CD14-positive monocyte (primary cell): Measurements from ENCODE around the gene PAX8. TPM values are rescaled to one million over a fixed set of nuclear protein-coding genes. Genes with fewer than 3 reads are reported as not detected.

Experiments used
- DNase-seq, 3 donors: peaks; one replicate each; pipeline ENCODE4 v3.0.0-alpha.2; 2011 to 2022
- H2AFZ ChIP-seq: 2 replicates; pipeline ENCODE4 v1.6.0; 2012; ENCODE audit warnings: mild to moderate bottlenecking, low read depth, low read length, inconsistent platforms; ENCODE audit not compliant: insufficient read depth, poor library complexity, severe bottlenecking
- H3K27ac ChIP-seq, 2 donors: 1 replicate in 1 of 2; 2 replicates in 1 of 2; pipeline ENCODE4 v1.5.1; 2012 to 2013; ENCODE audit warnings: low read length in 2 of 2, control low read depth in 1 of 2, inconsistent platforms in 1 of 2, low read depth in 1 of 2, mild to moderate bottlenecking in 1 of 2
- H3K27me3 ChIP-seq, 2 donors: one replicate each; pipeline versions ENCODE4 v1.6.0 to v1.6.1; 2011 to 2013; ENCODE audit warnings: low read length in 2 of 2; ENCODE audit not compliant: control insufficient read depth in 2 of 2, insufficient read depth in 2 of 2
- H3K36me3 ChIP-seq, 2 donors: replicated peaks in 1 of 2; 1 replicate in 1 of 2; 2 replicates in 1 of 2; pipeline versions ENCODE4 v1.5.1 to v1.6.1; 2012 to 2013; ENCODE audit warnings: low read length in 2 of 2, control low read depth in 1 of 2, inconsistent platforms in 1 of 2, mild to moderate bottlenecking in 1 of 2; ENCODE audit not compliant: insufficient read depth in 2 of 2, control insufficient read depth in 1 of 2
- H3K4me1 ChIP-seq, 2 donors: 1 replicate in 1 of 2; 2 replicates in 1 of 2; pipeline versions ENCODE4 v1.5.1 to v1.6.1; 2012 to 2013; ENCODE audit warnings: low read length in 2 of 2, control low read depth in 1 of 2, inconsistent platforms in 1 of 2, mild to moderate bottlenecking in 1 of 2, moderate library complexity in 1 of 2; ENCODE audit not compliant: insufficient read depth in 2 of 2, control insufficient read depth in 1 of 2
- H3K4me2 ChIP-seq: replicated peaks from 2 replicates; pipeline ENCODE3; 2012; ENCODE audit warnings: low read length, moderate library complexity, mild to moderate bottlenecking; ENCODE audit not compliant: poor library complexity, severe bottlenecking; ENCODE audit errors: extremely low read depth
- H3K4me3 ChIP-seq, 3 experiments: fragments of 200-600 bp in 1 of 3; sonication (generic) in 1 of 3; replicated peaks in 1 of 3; 1 replicate in 2 of 3; 2 replicates in 1 of 3; pipeline ENCODE4 v1.5.1; 2011 to 2013; ENCODE audit warnings: low read length in 3 of 3, mild to moderate bottlenecking in 3 of 3, control low read depth in 2 of 3, low read depth in 2 of 3, inconsistent platforms in 1 of 3, moderate library complexity in 1 of 3
- H3K79me2 ChIP-seq: 2 replicates; pipeline ENCODE4 v1.6.0; 2012; ENCODE audit warnings: mild to moderate bottlenecking, control low read depth, inconsistent platforms, low read length, moderate library complexity; ENCODE audit not compliant: insufficient read depth
- H3K9ac ChIP-seq: 2 replicates; pipeline ENCODE4 v1.6.0; 2017; ENCODE audit warnings: low read length, mild to moderate bottlenecking; ENCODE audit not compliant: insufficient read depth, poor library complexity, severe bottlenecking
- H3K9me3 ChIP-seq, 2 donors: replicated peaks in 1 of 2; 1 replicate in 1 of 2; 2 replicates in 1 of 2; pipeline versions ENCODE4 v1.5.1 to v1.6.1; 2012 to 2013; ENCODE audit warnings: low read length in 2 of 2, control low read depth in 1 of 2; ENCODE audit not compliant: control insufficient read depth in 1 of 2, insufficient read depth in 1 of 2
- H4K20me1 ChIP-seq: 2 replicates; pipeline ENCODE4 v1.6.0; 2012; ENCODE audit warnings: mild to moderate bottlenecking, low read length, control low read depth, moderate library complexity; ENCODE audit not compliant: insufficient read depth
- H3K27ac Mint-ChIP-seq, 7 donors: one replicate each; pipeline ENCODE4 v1.8.0; 2020; ENCODE audit warnings: mild to moderate bottlenecking in 7 of 7, mixed read lengths in 7 of 7, moderate library complexity in 6 of 7, inconsistent platforms in 2 of 7
- H3K27me3 Mint-ChIP-seq, 3 donors: one replicate each; pipeline ENCODE4 v1.8.0; 2021 to 2022; ENCODE audit warnings: low read depth in 3 of 3, mild to moderate bottlenecking in 3 of 3, mixed read lengths in 3 of 3, moderate library complexity in 3 of 3, inconsistent platforms in 1 of 3
- H3K36me3 Mint-ChIP-seq, 2 donors: one replicate each; pipeline ENCODE4 v1.8.0; 2020; ENCODE audit warnings: mixed read lengths in 2 of 2, inconsistent platforms in 1 of 2, mild to moderate bottlenecking in 1 of 2
- H3K4me1 Mint-ChIP-seq: one replicate; pipeline ENCODE4 v1.8.0; 2020; ENCODE audit warnings: mild to moderate bottlenecking, mixed read lengths
- H3K4me3 Mint-ChIP-seq, 2 donors: one replicate each; pipeline ENCODE4 v1.8.0; 2020; ENCODE audit warnings: mild to moderate bottlenecking in 2 of 2, mixed read lengths in 2 of 2, moderate library complexity in 1 of 2
- H3K9me3 Mint-ChIP-seq, 7 donors: one replicate each; pipeline ENCODE4 v1.8.0; 2020 to 2022; ENCODE audit warnings: mixed read lengths in 7 of 7, mild to moderate bottlenecking in 6 of 7, moderate library complexity in 6 of 7, inconsistent platforms in 2 of 7
- CTCF ChIP-seq: fragments of 200-600 bp; IDR thresholded peaks from one replicate; pipeline ENCODE4 v1.8.0; 2022; ENCODE audit warnings: antibody characterized with exemption, mild to moderate bottlenecking
- WGBS: methylation state at CpG from one replicate; pipeline ENCODE4 v1.1.5; 2013; ENCODE audit warnings: missing lambda C conversion rate; ENCODE audit not compliant: insufficient coverage; 5-methylcytosine and 5-hydroxymethylcytosine counted together
- intact Hi-C, 2 donors: fragments of 100-400 bp; cut with micrococcal nuclease; formaldehyde crosslinking; loops; one replicate each; pipeline versions ENCODE4 v1.15.0 to v1.15.1; 2023
- polyA plus RNA-seq, 3 donors: library from polyadenylated mRNA; depleted of rRNA in 1 of 3; unstranded in 2 of 3; stranded (reverse) in 1 of 3; fragments of 300-500 nt in 2 of 3; fragments of >200 nt in 1 of 3; fragmentation: Illumina TruSeq in 2 of 3; gene quantifications; 1 replicate in 2 of 3; 2 replicates in 1 of 3; pipeline ENCODE4 v1.2.3, GENCODE V29; 2012 to 2021

PAX8 gene
- polyA plus RNA-seq, 3 donors, result 0.26 to 0.47 (median 0.36) TPM

- WGBS, result 20% methylated on average over 1 of the region's 5 CpGs
- Histone ChIP-seq H3K9ac (no peak overlapping the region), H3K36me3 (peaks cover 35 to 40% of the 10 kb centered on the region in 2 donors), H3K27ac (no peak overlapping the region), H3K4me1 (peaks cover 4 to 5% of the 10 kb centered on the region in 2 donors), H3K4me3 (no peak overlapping the region), H4K20me1 (peaks cover 53% of the 10 kb centered on the region), H3K27me3 (no peaks in the 10 kb centered on the region), H2AFZ (no peak overlapping the region), H3K79me2 (no peaks in the 10 kb centered on the region), H3K4me2 (no peak overlapping the region), H3K9me3 (no peaks in the 10 kb centered on the region)
- DNase-seq, result peak; percentile 41 to 72 (median 72)
- no peak overlapping the region for H3K4me3 Mint-ChIP-seq
- intact Hi-C loops, result loop anchor here in 1 of 2 donors (2.0 to 5.0 kb wide), 2 partner anchors 45 to 168 kb away; no protein-coding TSS in a partner anchor
- no peaks in the 10 kb centered on the region for H3K9me3 Mint-ChIP-seq
- peaks cover 2 to 4% (median 2%) of the 10 kb centered on the region in 3 donors for H3K27me3 Mint-ChIP-seq
- H3K36me3 Mint-ChIP-seq, result peaks cover 34 to 40% of the 10 kb centered on the region in 2 donors
- H3K27ac Mint-ChIP-seq, result peak overlapping the region in 2 of 7 donors; percentile 26 to 53
- peaks cover 7% of the 10 kb centered on the region for H3K4me1 Mint-ChIP-seq
- TF ChIP-seq CTCF, result peak; percentile 88
These were observed 74.7 kb downstream of the PAX8 start for GRCh38 chr2:113203901-113204519.

- Histone ChIP-seq H3K27ac (no peak overlapping the region), H2AFZ (no peak overlapping the region), H3K27me3 (no peaks in the 10 kb centered on the region), H4K20me1 (peaks cover 59% of the 10 kb centered on the region), H3K4me3 (no peak overlapping the region), H3K4me1 (peaks cover 8 to 12% of the 10 kb centered on the region in 2 donors), H3K36me3 (peaks cover 36 to 44% of the 10 kb centered on the region in 2 donors), H3K9ac (no peak overlapping the region), H3K9me3 (no peaks in the 10 kb centered on the region), H3K79me2 (no peaks in the 10 kb centered on the region), H3K4me2 (no peak overlapping the region)
- no peak for DNase-seq
- Mint-ChIP-seq H3K4me1 (peaks cover 9% of the 10 kb centered on the region), H3K36me3 (peaks cover 34 to 41% of the 10 kb centered on the region in 2 donors), H3K9me3 (no peaks in the 10 kb centered on the region), H3K27ac (peak overlapping the region in 2 of 7 donors; percentile 21 to 32), H3K4me3 (no peak overlapping the region), H3K27me3 (peaks cover 2 to 4% (median 2%) of the 10 kb centered on the region in 3 donors)
- no peak for TF ChIP-seq CTCF
- intact Hi-C loops, result loop anchor here in 1 of 2 donors (5.0 kb wide), 1 partner anchor 169 kb away; no protein-coding TSS in a partner anchor
These were observed 75.5 kb downstream of the PAX8 start for GRCh38 chr2:113203217-113203530.
